ENCODE data around the gene SV2B. TPM values are rescaled to one million over a fixed set of nuclear protein-coding genes. Genes with fewer than 3 reads are reported as not detected.

SV2B gene
- total and polyA plus RNA-seq, 2 experiments from 2014 or later, result 0.06 to 0.76 TPM

DNA sequence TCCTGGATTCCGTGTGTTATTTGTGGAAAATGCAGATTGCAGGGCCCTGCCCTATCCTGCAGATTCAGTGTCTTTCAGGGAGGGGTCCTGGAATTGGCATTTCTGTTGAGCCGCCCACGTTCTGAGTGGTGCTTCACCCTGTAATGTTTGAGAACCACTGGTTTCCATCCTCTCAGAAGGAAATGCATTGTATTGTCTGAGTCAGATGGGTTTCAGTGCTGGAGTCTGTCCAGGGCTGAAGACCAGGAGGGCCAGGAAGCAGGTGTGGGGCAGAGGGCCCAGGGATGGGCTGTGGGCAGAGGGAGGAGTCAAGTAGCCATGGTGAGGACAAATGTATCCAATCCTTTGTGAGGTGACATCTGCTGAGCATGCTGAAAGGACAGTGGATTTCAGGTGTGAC, 123.8 kb downstream of the SV2B start (continued):
- TF ChIP-seq, protein P1, sequence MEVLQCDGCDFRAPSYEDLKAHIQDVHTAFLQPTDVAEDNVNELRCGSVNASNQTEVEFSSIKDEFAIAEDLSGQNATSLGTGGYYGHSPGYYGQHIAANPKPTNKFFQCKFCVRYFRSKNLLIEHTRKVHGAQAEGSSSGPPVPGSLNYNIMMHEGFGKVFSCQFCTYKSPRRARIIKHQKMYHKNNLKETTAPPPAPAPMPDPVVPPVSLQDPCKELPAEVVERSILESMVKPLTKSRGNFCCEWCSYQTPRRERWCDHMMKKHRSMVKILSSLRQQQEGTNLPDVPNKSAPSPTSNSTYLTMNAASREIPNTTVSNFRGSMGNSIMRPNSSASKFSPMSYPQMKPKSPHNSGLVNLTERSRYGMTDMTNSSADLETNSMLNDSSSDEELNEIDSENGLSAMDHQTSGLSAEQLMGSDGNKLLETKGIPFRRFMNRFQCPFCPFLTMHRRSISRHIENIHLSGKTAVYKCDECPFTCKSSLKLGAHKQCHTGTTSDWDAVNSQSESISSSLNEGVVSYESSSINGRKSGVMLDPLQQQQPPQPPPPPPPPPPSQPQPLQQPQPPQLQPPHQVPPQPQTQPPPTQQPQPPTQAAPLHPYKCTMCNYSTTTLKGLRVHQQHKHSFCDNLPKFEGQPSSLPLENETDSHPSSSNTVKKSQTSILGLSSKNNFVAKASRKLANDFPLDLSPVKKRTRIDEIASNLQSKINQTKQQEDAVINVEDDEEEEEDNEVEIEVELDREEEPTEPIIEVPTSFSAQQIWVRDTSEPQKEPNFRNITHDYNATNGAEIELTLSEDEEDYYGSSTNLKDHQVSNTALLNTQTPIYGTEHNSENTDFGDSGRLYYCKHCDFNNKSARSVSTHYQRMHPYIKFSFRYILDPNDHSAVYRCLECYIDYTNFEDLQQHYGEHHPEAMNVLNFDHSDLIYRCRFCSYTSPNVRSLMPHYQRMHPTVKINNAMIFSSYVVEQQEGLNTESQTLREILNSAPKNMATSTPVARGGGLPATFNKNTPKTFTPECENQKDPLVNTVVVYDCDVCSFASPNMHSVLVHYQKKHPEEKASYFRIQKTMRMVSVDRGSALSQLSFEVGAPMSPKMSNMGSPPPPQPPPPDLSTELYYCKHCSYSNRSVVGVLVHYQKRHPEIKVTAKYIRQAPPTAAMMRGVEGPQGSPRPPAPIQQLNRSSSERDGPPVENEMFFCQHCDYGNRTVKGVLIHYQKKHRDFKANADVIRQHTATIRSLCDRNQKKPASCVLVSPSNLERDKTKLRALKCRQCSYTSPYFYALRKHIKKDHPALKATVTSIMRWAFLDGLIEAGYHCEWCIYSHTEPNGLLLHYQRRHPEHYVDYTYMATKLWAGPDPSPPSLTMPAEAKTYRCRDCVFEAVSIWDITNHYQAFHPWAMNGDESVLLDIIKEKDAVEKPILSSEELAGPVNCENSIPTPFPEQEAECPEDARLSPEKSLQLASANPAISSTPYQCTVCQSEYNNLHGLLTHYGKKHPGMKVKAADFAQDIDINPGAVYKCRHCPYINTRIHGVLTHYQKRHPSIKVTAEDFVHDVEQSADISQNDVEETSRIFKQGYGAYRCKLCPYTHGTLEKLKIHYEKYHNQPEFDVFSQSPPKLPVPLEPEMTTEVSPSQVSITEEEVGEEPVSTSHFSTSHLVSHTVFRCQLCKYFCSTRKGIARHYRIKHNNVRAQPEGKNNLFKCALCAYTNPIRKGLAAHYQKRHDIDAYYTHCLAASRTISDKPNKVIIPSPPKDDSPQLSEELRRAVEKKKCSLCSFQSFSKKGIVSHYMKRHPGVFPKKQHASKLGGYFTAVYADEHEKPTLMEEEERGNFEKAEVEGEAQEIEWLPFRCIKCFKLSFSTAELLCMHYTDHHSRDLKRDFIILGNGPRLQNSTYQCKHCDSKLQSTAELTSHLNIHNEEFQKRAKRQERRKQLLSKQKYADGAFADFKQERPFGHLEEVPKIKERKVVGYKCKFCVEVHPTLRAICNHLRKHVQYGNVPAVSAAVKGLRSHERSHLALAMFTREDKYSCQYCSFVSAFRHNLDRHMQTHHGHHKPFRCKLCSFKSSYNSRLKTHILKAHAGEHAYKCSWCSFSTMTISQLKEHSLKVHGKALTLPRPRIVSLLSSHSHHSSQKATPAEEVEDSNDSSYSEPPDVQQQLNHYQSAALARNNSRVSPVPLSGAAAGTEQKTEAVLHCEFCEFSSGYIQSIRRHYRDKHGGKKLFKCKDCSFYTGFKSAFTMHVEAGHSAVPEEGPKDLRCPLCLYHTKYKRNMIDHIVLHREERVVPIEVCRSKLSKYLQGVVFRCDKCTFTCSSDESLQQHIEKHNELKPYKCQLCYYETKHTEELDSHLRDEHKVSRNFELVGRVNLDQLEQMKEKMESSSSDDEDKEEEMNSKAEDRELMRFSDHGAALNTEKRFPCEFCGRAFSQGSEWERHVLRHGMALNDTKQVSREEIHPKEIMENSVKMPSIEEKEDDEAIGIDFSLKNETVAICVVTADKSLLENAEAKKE (CRISPR knock-in tag; IDR thresholded peaks at IDR 0.05), result no peak
- no peak for TF ChIP-seq JUNB (IDR thresholded peaks at IDR 0.05; ENCODE audit: unreplicated experiment)

DNA sequence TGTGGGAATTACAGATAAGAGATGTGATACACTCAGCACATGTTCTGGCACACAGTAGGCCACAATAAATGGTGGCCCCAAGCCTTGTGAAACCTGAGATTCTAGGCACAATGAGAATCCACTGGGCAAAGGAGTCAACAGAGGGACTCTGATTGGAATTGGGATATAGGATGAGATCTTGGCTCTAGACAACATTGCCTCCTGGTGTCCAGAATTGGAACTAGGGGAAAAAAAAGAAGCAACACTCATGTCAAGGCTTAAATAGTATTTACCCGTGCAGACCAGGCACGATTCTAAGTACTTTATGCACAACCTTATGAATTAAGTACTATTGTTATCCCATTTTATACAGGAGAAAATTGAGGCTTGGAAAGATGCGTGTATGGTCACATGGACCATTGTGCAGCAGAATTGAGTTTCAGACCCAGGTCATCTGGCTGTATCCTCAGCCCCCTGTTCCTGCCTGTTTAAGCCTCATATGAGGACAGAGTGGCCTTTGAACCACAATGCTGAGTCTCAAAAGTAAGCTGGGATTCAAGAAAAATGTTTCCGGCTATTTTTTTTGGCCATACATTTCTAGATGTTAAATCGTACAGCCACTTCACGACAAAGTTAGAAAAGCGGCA, 124.8 kb downstream of the SV2B start:
- Histone ChIP-seq H3K9me2 (ENCODE audit: insufficient read depth) (no peaks in the 10 kb centered on the region), H4K20me1 (replicated peaks; ENCODE audit: insufficient read depth) (no peaks in the 10 kb centered on the region), H3K4me1 (ENCODE audit: insufficient read depth) (no peaks in the 10 kb centered on the region), H3K36me3 (ENCODE audit: insufficient read depth) (no peaks in the 10 kb centered on the region), H2AFZ (no peak overlapping the region), H3K27me3 (ENCODE audit: insufficient read depth) (no peaks in the 10 kb centered on the region), H3F3A (replicated peaks; ENCODE audit: low read depth) (no peaks in the 10 kb centered on the region), H3K27ac (ENCODE audit: low read depth) (no peak overlapping the region), H3K79me2 (replicated peaks; ENCODE audit: insufficient read depth) (no peaks in the 10 kb centered on the region), H3K4me3 (no peak overlapping the region), H3K4me2 (no peak overlapping the region)
- H3K4me1 Mint-ChIP-seq, result peaks cover 14% of the 10 kb centered on the region
- TF ChIP-seq, protein P2, sequence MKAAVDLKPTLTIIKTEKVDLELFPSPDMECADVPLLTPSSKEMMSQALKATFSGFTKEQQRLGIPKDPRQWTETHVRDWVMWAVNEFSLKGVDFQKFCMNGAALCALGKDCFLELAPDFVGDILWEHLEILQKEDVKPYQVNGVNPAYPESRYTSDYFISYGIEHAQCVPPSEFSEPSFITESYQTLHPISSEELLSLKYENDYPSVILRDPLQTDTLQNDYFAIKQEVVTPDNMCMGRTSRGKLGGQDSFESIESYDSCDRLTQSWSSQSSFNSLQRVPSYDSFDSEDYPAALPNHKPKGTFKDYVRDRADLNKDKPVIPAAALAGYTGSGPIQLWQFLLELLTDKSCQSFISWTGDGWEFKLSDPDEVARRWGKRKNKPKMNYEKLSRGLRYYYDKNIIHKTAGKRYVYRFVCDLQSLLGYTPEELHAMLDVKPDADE (IDR thresholded peaks at IDR 0.05), result no peak
- TF ChIP-seq, protein P3, sequence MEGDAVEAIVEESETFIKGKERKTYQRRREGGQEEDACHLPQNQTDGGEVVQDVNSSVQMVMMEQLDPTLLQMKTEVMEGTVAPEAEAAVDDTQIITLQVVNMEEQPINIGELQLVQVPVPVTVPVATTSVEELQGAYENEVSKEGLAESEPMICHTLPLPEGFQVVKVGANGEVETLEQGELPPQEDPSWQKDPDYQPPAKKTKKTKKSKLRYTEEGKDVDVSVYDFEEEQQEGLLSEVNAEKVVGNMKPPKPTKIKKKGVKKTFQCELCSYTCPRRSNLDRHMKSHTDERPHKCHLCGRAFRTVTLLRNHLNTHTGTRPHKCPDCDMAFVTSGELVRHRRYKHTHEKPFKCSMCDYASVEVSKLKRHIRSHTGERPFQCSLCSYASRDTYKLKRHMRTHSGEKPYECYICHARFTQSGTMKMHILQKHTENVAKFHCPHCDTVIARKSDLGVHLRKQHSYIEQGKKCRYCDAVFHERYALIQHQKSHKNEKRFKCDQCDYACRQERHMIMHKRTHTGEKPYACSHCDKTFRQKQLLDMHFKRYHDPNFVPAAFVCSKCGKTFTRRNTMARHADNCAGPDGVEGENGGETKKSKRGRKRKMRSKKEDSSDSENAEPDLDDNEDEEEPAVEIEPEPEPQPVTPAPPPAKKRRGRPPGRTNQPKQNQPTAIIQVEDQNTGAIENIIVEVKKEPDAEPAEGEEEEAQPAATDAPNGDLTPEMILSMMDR (conservative IDR thresholded peaks at IDR 0.05; ENCODE audit: low read depth in 2 of 2), result peak; percentile 86 to 87
- H3K4me3 Mint-ChIP-seq, result no peak overlapping the region
- H3K27ac Mint-ChIP-seq, result no peak overlapping the region
- no peaks in the 10 kb centered on the region for H3K36me3 Mint-ChIP-seq (ENCODE audit: low read depth)
- H3K9me3 Mint-ChIP-seq, result no peaks in the 10 kb centered on the region
- ATAC-seq (peak; percentile 86), DNase-seq (ENCODE audit: low spot score) (peak; percentile 83)
- H3K27me3 Mint-ChIP-seq (ENCODE audit: insufficient read depth, low read depth, poor library complexity), result peaks cover 8% of the 10 kb centered on the region
